ENCODE measurements around the gene CCDC170.

CCDC170 gene

DNA sequence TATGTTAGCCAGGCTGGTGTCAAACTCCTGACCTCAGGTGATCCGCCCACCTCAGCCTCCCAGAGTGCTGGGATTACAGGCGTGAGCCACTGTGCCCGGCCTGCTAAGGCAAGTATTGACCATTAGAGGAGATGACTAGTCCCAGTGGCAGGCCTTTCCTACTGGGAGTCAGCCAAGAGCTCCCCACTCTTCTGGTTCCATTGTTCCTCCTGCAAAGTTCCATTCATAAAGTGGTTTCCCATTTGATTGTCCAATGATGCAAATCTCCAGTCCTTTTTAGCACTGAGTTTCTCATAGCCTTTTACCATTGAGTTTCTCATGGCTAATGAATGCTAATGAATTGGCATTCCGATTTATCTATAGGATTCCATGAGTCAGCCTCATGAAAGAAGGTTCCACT is 165.4 kb downstream of the CCDC170 start:
- DNase-seq, result no peak

DNA sequence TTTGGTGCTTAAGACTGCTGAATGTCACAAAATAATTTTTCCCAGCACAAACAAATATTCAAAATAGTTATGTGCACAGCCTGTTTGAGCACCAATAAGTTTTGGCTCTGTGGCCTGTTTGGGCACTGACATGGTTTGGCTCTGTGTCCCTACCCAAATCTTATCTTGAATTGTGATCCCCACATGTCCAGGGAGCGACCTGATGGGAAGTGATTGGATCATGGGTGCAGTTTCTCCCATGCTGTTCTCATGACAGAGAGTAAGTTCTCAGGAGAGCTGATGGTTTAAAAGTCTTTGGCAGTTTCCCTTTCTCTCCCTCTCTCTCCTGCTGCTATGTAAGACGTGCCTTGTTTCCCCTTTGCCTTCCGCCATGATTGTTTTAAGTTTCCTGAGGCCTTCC is 167.7 kb downstream of the CCDC170 start:
- no peak for DNase-seq

DNA sequence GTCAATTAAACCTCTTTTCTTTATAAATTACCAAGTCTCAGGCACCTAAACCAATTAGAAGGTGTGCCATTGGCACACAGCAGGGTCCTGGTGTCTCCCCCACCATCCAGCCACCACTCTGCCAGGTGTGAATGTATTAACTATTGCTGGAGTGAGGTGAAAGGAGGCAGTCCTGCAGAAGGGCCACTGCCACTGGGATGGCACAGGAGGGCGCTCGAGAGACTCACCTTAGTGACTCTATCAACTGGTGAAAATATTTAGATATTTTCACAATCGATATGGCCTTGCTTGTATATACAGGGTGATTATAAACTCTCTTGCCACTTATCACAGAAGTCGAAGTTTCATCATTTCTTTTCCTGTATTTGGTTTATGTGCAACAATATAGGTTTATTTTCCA is 168.1 kb downstream of the CCDC170 start:
- no peak for DNase-seq

DNA sequence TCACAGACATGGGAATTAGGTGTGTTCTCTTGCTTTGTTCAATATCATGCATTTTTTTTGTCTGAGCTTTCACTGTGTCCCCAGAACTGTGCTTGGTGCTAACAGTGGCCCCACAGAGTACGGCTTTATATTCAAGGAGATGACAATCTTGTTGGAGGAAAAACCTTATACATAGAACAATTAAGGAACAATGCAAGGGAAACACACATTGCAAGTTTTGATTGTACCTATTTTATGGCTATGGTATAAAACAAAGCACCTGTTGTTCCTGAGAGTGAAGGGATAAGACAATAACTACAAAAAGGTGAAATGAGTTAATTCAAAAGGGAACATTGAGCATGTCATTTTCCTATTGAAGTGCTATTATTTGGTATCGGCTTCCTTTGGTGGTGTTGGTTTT is 169.7 kb downstream of the CCDC170 start:
- no peak for DNase-seq

DNA sequence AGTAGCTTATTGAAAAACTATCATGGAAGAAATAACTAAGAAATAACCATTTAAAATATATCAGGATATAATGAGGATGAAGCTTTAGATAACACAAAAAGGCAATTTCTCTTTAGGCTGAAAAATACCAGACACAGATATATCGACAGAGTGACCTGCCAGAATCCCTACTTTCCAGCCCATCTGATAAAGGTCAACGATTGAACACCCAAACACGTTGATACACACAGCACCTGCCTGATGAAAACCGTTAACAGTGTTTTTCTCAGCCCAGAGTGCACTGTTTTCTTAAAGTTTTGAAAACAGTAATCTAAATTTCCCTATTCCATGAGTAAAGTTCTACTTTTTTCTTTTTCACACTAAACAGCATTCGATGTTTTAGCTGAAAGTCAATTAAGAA is 170.6 kb downstream of the CCDC170 start:
- no peak for DNase-seq

DNA sequence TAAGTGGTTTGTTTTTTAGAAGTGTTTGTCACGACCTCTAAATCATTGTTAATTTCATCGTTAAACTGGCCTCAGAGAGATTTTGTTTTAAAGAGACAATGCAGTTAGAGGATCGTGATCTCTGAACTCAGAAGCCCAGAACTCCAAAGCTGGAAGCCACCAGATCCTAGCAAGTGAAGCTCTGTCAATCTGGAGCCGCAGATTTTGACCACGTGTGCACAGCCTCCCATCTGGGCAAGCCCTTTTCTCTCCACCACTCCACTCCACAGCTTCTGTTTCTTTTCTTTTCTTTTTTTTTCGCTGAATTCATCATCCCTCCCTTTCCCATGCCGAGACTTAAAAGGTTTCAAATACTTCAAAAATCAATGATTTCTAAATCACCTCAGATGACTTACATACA is 171.5 kb downstream of the CCDC170 start:
- no peak for DNase-seq

DNA sequence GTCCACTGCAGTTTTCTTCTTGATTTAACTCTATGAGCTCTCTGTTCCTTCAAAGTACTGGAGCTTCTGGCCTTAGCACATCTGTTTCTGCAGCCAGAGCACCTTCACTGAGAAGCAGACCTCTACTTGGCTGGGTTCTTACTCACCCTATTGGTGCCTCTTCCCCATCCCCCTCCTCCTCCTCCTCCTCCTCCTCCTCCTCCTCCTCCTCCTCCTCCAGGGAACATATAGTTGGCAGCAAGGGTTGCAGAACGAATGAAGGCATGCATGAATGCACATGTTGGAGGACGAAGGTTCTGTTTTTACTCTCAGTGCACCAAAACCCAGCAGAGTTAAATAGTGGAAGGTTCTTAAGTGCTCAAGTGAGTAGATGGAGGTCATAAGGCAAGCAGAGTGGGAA is 172.7 kb downstream of the CCDC170 start:
- no peak for DNase-seq

DNA sequence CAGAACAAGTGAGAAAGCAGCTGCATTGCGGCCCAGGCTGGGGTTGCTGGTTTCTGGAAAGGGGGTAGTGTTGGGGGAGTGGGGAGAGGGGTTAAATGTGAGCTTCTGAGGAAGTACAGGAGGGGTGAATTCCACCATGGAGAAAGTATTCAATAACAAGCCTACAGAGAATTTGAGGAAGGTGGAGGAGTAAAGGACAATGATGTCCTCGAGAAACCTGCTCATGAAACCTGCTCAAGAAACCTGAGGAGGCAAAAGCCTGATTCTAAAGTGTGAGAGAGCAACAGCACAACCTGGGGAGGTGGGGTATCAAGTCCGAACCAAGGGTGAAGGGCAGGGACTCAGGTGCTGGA is 175.4 kb downstream of the CCDC170 start:
- no peak for DNase-seq

DNA sequence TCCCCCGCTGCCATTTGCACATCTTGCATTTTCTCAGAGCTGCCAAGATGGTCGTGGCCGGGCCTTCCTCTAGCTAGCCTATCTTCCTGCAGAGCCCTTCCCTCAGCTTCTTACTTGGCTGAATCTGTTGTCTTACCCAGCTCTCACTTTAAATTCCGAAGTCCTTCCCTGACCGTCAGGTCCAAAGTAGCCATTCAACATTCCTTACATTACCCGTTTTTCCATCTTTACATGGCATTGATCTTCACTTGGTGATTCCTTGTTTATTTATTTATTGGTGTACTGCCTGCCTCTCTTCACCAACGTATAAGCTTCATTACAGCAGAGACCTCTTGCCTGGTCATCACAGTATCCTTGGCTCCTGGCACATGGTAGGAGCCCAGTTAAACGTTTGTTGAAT is 176.3 kb downstream of the CCDC170 start:
- no peak for DNase-seq

Measured in inflammatory macrophage treated with lipopolysaccharide for 1 hour (primary cell).